ENCODE measurements around the gene PAX5.

Gene PAX5

GRCh38 chr9:36858805-36859375 lies 175.2 kb downstream of the PAX5 start:
- DNase-seq (ENCODE audit: low read depth) = no peak

GRCh38 chr9:36855448-36856315 lies 178.4 kb downstream of the PAX5 start:
- DNase-seq (ENCODE audit: low read depth) = no peak

GRCh38 chr9:36854751-36855150 lies 179.3 kb downstream of the PAX5 start:
- no peak for DNase-seq (ENCODE audit: low read depth)

GRCh38 chr9:36854034-36854433 lies 180.0 kb downstream of the PAX5 start:
- no peak for DNase-seq (ENCODE audit: low read depth)

- DNase-seq (ENCODE audit: low read depth) = no peak
Observed at GRCh38 chr9:36853233-36853632, 180.8 kb downstream of the PAX5 start.

- no peak for DNase-seq (ENCODE audit: low read depth)
Observed at GRCh38 chr9:36849943-36850342, 184.1 kb downstream of the PAX5 start.

- DNase-seq (ENCODE audit: low read depth) = no peak
Observed at GRCh38 chr9:36848946-36849345, 185.1 kb downstream of the PAX5 start.

GRCh38 chr9:36847781-36848673 lies 186.0 kb downstream of the PAX5 start:
- no peak for DNase-seq (ENCODE audit: low read depth)

GRCh38 chr9:36846621-36847020 lies 187.4 kb downstream of the PAX5 start:
- DNase-seq (ENCODE audit: low read depth) = no peak

GRCh38 chr9:36845844-36846243 lies 188.2 kb downstream of the PAX5 start:
- DNase-seq (ENCODE audit: low read depth) = no peak

- no peak for DNase-seq (ENCODE audit: low read depth)
Observed at GRCh38 chr9:36844961-36845360, 189.1 kb downstream of the PAX5 start.

GRCh38 chr9:36843964-36844363 lies 190.1 kb downstream of the PAX5 start:
- no peak for DNase-seq (ENCODE audit: low read depth)

GRCh38 chr9:36842560-36843530 lies 191.2 kb downstream of the PAX5 start:
- no peak for DNase-seq (ENCODE audit: low read depth)

GRCh38 chr9:36840898-36841536 lies 193.1 kb downstream of the PAX5 start:
- DNase-seq (ENCODE audit: low read depth) = no peak

GRCh38 chr9:36839131-36839885 lies 194.8 kb downstream of the PAX5 start:
- no peak for DNase-seq (ENCODE audit: low read depth)

GRCh38 chr9:36837431-36838405 lies 196.3 kb downstream of the PAX5 start:
- DNase-seq (ENCODE audit: low read depth) = no peak

- no peak for DNase-seq (ENCODE audit: low read depth)
Observed at GRCh38 chr9:36836486-36836885, 197.6 kb downstream of the PAX5 start.

GRCh38 chr9:36835271-36835996 lies 198.6 kb downstream of the PAX5 start:
- no peak for DNase-seq (ENCODE audit: low read depth)

Measured in stimulated activated CD8-positive, alpha-beta memory T cell treated with anti-CD3 and anti-CD28 coated beads, Interleukin-7, amount 100 ng/mL, for 24 hours (primary cell).